Uterine smooth muscle cell (primary cell): ENCODE data around the gene RUFY2. TPM values are rescaled to one million over a fixed set of nuclear protein-coding genes. Genes with fewer than 3 reads are reported as not detected.

Experiments
- total RNA-seq: library from RNA; depleted of rRNA; stranded (reverse); fragments of >200 nt; gene quantifications from 2 replicates; pipeline ENCODE4 v1.2.3, GENCODE V29; 2014

Gene RUFY2, protein sequence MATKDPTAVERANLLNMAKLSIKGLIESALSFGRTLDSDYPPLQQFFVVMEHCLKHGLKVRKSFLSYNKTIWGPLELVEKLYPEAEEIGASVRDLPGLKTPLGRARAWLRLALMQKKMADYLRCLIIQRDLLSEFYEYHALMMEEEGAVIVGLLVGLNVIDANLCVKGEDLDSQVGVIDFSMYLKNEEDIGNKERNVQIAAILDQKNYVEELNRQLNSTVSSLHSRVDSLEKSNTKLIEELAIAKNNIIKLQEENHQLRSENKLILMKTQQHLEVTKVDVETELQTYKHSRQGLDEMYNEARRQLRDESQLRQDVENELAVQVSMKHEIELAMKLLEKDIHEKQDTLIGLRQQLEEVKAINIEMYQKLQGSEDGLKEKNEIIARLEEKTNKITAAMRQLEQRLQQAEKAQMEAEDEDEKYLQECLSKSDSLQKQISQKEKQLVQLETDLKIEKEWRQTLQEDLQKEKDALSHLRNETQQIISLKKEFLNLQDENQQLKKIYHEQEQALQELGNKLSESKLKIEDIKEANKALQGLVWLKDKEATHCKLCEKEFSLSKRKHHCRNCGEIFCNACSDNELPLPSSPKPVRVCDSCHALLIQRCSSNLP
- total RNA-seq: 21.1 and 29.3 TPM in 2 replicates

DNA sequence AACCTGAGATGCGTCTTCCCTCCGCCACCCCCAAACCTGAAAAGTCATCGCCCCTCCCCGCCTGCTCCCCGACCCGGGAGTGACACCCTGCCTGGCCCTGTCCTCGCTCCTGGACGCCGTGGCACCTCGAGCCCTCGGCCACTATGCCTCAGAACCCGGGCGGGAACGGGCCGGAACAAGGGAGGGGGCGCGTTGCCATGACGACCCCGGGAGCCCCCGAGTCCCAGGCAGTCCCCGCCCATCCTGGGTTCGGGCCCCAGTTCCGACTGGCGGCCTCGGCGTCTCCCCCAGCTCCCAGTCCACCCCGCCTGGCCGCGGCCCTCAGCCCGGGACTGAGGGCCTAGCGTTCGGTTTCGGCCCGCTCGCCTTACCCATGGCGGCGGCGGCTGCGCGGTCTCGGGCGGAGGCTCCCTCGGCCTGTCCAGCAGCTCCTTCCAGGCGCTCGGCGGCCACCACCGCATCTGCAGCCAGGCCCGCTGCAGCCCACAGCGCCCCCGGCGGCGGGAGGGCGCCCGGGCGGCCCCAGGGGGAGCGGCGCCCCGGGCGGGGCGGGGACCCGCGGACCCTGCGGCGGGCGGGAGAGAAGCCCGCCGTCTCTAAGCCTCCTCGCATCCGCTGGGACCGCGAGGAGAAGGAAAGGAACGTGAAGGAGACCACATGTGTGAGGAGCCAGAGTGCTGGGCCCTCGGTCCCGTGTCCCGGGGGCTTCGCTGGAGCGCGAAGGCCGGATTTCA is at the start of gene RUFY2:
Gene RUFY2, minus strand, starts transcription at position 463 of the 734 bp plus-strand sequence. Its CDS starts 88 bp downstream, at position 375.

DNA sequence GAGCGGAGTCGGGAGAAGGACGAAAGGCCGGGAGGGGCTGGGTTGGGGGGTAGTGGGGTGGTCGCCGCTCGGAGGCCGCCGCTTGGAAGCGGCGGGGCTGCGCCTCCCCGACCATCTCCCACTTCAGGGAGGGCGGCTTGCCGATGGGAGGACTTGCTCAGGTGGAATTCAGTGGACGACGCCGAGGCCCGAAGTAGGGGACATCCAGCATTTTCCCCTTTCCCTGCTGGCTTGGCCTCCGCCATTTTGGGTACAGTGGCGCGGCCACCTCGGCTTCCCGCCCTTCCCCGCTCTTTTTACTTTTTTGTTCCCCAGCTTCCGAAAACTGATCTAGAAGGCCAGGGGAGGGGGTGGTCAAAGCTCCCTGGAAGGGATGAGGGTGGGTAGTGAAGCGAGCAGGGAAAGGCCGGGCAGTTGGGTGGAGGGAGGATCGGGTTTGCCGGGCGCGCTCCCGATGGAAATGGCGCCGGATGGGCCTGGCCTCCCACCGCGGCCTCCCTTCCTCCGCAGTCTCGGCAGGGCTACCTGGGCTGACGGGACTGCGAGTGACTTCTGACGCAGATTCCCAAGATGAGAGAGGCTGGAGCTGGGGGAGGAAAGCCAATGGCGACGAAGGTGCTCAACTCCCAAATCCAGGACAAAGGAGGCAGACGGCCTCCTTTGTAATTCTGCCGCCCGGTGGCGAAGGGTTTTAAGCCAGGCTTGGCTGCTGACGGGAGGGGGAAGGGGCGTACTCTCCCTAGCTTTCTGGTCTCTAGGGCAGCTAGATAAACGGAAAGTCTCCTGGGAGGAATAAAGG is 74.6 kb downstream of the RUFY2 start, which contains the start of gene PBLD:
Gene PBLD, minus strand, starts transcription at position 670 of the 799 bp plus-strand sequence. CDS start 26,084 bp downstream, outside the sequence.

DNA sequence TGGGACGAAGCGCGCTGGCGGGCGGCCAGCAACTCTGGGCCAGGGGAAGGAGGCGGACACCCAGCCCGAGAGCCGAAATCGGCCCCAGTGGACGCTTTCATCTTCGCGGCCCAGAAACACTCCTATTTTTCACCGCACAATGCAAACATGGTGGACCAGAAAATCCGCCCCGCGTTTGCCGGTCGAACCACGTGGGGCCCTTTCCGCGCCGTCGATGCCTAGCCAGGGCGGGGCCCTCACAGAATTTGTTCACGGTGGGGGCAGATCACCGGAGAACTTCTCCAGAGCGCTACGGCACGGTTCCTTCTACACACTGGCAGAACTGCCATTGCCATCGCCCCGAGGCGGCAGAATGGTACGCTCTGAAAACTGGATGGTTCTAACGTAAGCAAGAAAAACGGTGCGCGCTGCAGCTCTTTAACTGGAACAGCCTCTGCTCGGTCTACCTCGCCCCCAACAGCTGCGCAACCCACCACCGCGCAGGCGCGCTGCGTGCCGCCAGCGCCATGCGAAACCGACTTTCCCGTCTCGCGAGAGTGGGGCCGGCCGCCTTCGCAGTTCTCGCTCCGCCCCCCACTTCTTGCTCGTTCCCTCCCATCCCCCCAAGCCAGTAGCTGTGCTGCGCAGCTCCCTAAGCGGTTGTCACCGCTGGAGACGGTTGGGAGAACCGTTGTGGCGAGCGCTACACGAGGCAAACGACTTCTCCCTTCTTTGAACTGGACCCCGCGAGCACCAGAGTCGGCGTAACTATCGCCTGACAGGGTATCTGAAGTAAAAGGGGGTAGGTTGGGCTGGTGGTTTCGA is 75.4 kb downstream of the RUFY2 start, which contains the start of gene HNRNPH3:
Gene HNRNPH3, plus strand, starts transcription at position 610 of the 804 bp plus-strand sequence. CDS start 5,158 bp downstream, outside the sequence.

Other genes starting within 250 kb of the RUFY2 start
- not detected in 2 replicates for gene ATOH7, start 175.2 kb downstream of the RUFY2 start, total RNA-seq
- 27.0 and 46.7 TPM in 2 replicates for gene HNRNPH3, start 75.2 kb downstream of the RUFY2 start, total RNA-seq
- gene PBLD, start 74.3 kb downstream of the RUFY2 start, total RNA-seq: 3.0 and 3.7 TPM in 2 replicates
- gene DNA2, start 64.7 kb upstream of the RUFY2 start, total RNA-seq: 6.4 and 14.1 TPM in 2 replicates
- 16.7 and 35.1 TPM in 2 replicates for gene SLC25A16, start 120.2 kb upstream of the RUFY2 start, total RNA-seq
- gene TET1, start 153.1 kb upstream of the RUFY2 start, total RNA-seq: 2.0 and 2.5 TPM in 2 replicates